Endothelial cell (in vitro differentiated cells): ENCODE results near the gene RAB40C. TPM values are rescaled to one million over a fixed set of nuclear protein-coding genes. Genes with fewer than 3 reads are reported as not detected.

Source experiments
- DNase-seq: peaks from one replicate; pipeline ENCODE4 v3.0.0; 2021; ENCODE audit warnings: low spot score
- H3K27ac Mint-ChIP-seq: one replicate; pipeline ENCODE4 v1.8.0; 2021; ENCODE audit warnings: mixed read lengths, inconsistent platforms; ENCODE audit not compliant: unreplicated experiment
- H3K27me3 Mint-ChIP-seq: one replicate; pipeline ENCODE4 v1.8.0; 2021; ENCODE audit warnings: mild to moderate bottlenecking, moderate library complexity, mixed read lengths, inconsistent platforms; ENCODE audit not compliant: unreplicated experiment
- H3K36me3 Mint-ChIP-seq: one replicate; pipeline ENCODE4 v1.8.0; 2021; ENCODE audit warnings: mild to moderate bottlenecking, low read depth, mixed read lengths, inconsistent platforms; ENCODE audit not compliant: unreplicated experiment
- H3K4me1 Mint-ChIP-seq: one replicate; pipeline ENCODE4 v1.8.0; 2021; ENCODE audit warnings: mild to moderate bottlenecking, mixed read lengths, inconsistent platforms; ENCODE audit not compliant: unreplicated experiment
- H3K4me3 Mint-ChIP-seq: one replicate; pipeline ENCODE4 v1.8.0; 2021; ENCODE audit warnings: mild to moderate bottlenecking, mixed read lengths, inconsistent platforms; ENCODE audit not compliant: unreplicated experiment
- H3K9me3 Mint-ChIP-seq: one replicate; pipeline ENCODE4 v1.8.0; 2021; ENCODE audit warnings: mixed read lengths, inconsistent platforms; ENCODE audit not compliant: unreplicated experiment
- CTCF ChIP-seq: fragments of 200-600 bp; sonication (generic); IDR thresholded peaks from one replicate; pipeline ENCODE4 v1.5.0; 2021; ENCODE audit warnings: antibody characterized with exemption; ENCODE audit not compliant: unreplicated experiment
- long read RNA-seq: library from polyadenylated mRNA; unstranded; transcript quantifications from one replicate; pipeline ENCODE4 v2.0.0, GENCODE V29; 2020; ENCODE audit not compliant: unreplicated experiment
- total RNA-seq: library from RNA; stranded (reverse); fragmentation: NEBNext Ultra II Directional; extraction: Animal tissue kit (Norgen Biotek cat#: 25700); gene quantifications from one replicate; pipeline ENCODE4 v1.2.1, GENCODE V29; 2021; ENCODE audit not compliant: unreplicated experiment

RAB40C gene
- total RNA-seq, result 18.5 TPM
- long read RNA-seq, transcript RAB40C-204 (7 exons, 2,569 nt), result major isoform, 6 of 11 reads
- long read RNA-seq, partial matches to known transcripts, result 1 of 11 reads
- long read RNA-seq, other reads (novel, unspliced or antisense), result 1 of 11 reads

GRCh38 chr16:589658-590187 is at the start of gene RAB40C:
TSS of gene RAB40C (plus strand) at chr16:590066. CDS start at chr16:590292, 226 bp downstream.
- Mint-ChIP-seq H3K36me3 (peaks cover 21% of the 10 kb centered on the region), H3K27ac (peak within 1 kb of the TSS; percentile 99), H3K27me3 (peaks cover 21% of the 10 kb centered on the region), H3K4me1 (peaks cover 16% of the 10 kb centered on the region), H3K4me3 (peak within 1 kb of the TSS; percentile 98), H3K9me3 (no peaks in the 10 kb centered on the region)
- peak; percentile 98 for DNase-seq
- TF ChIP-seq CTCF, result no peak

DNA sequence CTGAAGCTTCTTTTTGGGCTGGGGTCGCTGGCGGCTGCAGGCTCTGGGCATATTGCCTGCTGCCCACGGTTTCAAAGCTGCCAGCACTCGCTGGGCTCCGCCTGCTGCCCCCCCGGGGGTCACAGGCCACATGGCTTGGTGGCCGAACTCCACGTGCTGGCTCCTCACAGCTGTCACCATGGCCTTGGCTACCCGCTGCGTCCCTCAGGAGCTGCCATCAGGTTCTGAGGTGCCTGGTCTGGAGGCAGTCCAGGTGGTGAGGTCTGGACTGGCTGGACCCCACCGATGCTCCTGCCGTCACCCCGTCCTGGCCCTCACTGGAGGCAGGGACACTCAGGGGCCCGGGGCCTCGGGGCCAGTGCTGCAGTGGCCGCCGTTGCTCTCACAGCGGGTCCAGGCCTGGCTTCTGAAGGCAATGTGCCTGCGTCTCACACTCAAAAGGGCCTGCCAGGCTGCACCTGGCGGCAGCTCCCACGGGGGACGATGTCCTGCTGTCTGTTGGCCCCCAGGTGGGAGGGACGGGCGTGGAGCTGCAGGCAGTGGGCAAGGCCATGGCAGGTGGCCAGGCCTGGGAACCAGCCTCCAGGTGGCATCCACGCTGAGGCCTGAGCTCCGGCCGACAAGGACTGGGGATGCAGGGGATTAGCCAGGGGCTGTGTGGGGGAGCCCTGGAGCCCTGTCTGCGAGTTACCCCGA is 49.1 kb upstream of the RAB40C start:
- H3K4me3 Mint-ChIP-seq, result no peak overlapping the region
- no peak overlapping the region for H3K27ac Mint-ChIP-seq
- no peaks in the 10 kb centered on the region for H3K4me1 Mint-ChIP-seq
- H3K36me3 Mint-ChIP-seq, result peaks cover 3% of the 10 kb centered on the region
- no peak for TF ChIP-seq CTCF
- no peak for DNase-seq
- peaks cover 4% of the 10 kb centered on the region for H3K27me3 Mint-ChIP-seq
- H3K9me3 Mint-ChIP-seq, result no peaks in the 10 kb centered on the region

DNA sequence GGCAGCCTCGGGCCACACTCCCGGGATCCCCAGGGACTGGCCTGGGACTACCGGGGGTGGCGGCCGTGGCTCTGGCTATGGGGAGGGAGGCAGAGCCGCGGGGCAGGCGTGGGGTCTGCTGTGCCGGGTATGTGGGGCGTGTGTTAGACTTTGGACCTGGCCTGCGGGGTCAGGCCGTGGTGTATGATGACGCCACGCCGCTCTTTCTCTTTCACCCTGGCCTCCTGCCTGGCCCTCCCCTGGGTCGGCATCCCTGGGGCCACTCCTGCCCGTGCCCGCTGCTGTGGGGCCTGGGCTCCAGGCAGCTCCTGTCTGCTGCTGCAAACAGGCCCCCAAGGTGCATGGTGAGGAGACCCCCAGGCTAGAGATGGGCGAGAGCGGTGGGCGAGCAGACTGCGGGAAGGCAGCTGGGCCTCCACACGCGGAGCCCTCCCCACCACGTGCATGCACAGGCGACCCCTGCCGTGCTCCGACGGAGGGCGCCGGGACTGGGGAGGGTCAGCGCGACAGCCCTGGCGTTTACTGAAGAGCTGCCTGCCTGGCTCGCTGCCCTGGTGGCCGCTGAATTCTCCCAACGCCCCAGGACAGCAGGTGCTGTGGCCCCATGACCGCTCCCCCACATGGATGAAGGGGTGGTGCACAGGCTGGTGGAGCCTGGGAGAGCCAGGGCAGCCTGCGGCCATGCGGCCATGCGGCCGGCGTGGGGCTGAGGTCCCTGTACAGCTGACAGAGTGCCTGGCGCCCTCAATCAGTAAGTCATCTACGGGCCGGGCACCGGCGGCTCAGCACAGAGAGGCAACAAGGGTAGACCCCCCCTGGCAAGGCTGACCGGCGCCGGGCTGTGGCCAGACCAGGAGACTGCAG is 46.3 kb upstream of the RAB40C start:
- TF ChIP-seq CTCF, result no peak
- Mint-ChIP-seq H3K27ac (no peak overlapping the region), H3K27me3 (peaks cover 7% of the 10 kb centered on the region), H3K4me1 (no peaks in the 10 kb centered on the region), H3K36me3 (peaks cover 3% of the 10 kb centered on the region), H3K4me3 (no peak overlapping the region), H3K9me3 (no peaks in the 10 kb centered on the region)
- DNase-seq, result no peak

GRCh38 chr16:544517-544916 is 45.3 kb upstream of the RAB40C start:
- Mint-ChIP-seq H3K27me3 (peaks cover 7% of the 10 kb centered on the region), H3K4me1 (no peaks in the 10 kb centered on the region), H3K9me3 (no peaks in the 10 kb centered on the region), H3K27ac (no peak overlapping the region), H3K36me3 (peaks cover 2% of the 10 kb centered on the region), H3K4me3 (no peak overlapping the region)
- DNase-seq, result no peak
- TF ChIP-seq CTCF, result no peak
